ENCODE results near the gene ULK4.

GRCh38 chr3:41296556-41296955 lies 665.3 kb downstream of the ULK4 start:
- no peak for TF ChIP-seq POLR2A (IDR thresholded peaks at IDR 0.05; ENCODE audit: low read depth, low read length)
- TF ChIP-seq TAF1 (IDR thresholded peaks at IDR 0.05; ENCODE audit: low read depth, low read length): no peak

All from GM12891 (cell line).